Right cardiac atrium (tissue), 5 donors: ENCODE measurements around the gene CD38. TPM values are rescaled to one million over a fixed set of nuclear protein-coding genes. Genes with fewer than 3 reads are reported as not detected.
A peak's percentile ranks its signal among the peaks of the same experiment; 100 is the strongest.

Experiments used
- ATAC-seq, 2 donors: fragments of 200-7000 bp; cut with Tn5 transposase; one replicate each; pipeline versions ENCODE4 v1.8.0 to v1.9.1; 2020; ENCODE audit warnings: moderate library complexity in 2 of 2, mild to moderate bottlenecking in 1 of 2
- DNase-seq, 3 donors: peaks; one replicate each; pipeline ENCODE4 v3.0.0-alpha.2; 2020
- H3K27ac ChIP-seq: one replicate; pipeline ENCODE4 v1.5.1; 2013; ENCODE audit warnings: mild to moderate bottlenecking, low read length, control low read depth, moderate library complexity
- H3K27me3 ChIP-seq: one replicate; pipeline ENCODE4 v1.6.1; 2013; ENCODE audit not compliant: control insufficient read depth, insufficient read depth
- H3K4me1 ChIP-seq: one replicate; pipeline ENCODE4 v1.6.1; 2013; ENCODE audit warnings: low read length; ENCODE audit not compliant: control insufficient read depth, insufficient read depth
- H3K4me3 ChIP-seq: one replicate; pipeline ENCODE4 v1.5.1; 2013; ENCODE audit warnings: low read length, control low read depth
- H3K9me3 ChIP-seq: one replicate; pipeline ENCODE4 v1.6.1; 2013; ENCODE audit warnings: low read length; ENCODE audit not compliant: control insufficient read depth
- WGBS: extraction: QIAGEN DNeasy Blood & Tissue Kit; methylation state at CpG from one replicate; pipeline ENCODE4 v1.1.7; 2013; 5-methylcytosine and 5-hydroxymethylcytosine counted together
- intact Hi-C, 4 donors: fragments of 100-400 bp; cut with DNase I; formaldehyde crosslinking; loops; one replicate each; pipeline versions ENCODE4 v1.11.0 to v1.14.0; 2022 to 2023
- polyA plus RNA-seq: library from polyadenylated mRNA; stranded (reverse); fragments of 200-250 nt; gene quantifications from one replicate; pipeline ENCODE4 v1.2.3, GENCODE V29; 2013
- total RNA-seq, 4 donors: library from RNA; stranded (reverse); fragmentation: NEBNext Ultra II Directional; extraction: Animal tissue kit (Norgen Biotek cat#: 25700); gene quantifications; one replicate each; pipeline ENCODE4 v1.2.1, GENCODE V29; 2021
- donor health status: healthy with polysubstance abuse.
- donor health status: DM: no; HTN: yes; CAD: no.
- donor health status: DM: no; HTN: no; CAD: no.
- donor health status: DM: no; HTN: yes; CAD: no; lungs with severe emphysema.
- donor health status: DM: yes; HTN: yes; CAD: no.

The CD38 gene
- total and polyA plus RNA-seq, 5 donors = 3.2 to 10.3 (median 3.7) TPM

- ATAC-seq = no peak
- Histone ChIP-seq H3K4me3 (no peak overlapping the region), H3K27me3 (no peaks in the 10 kb centered on the region), H3K9me3 (no peaks in the 10 kb centered on the region), H3K4me1 (peaks cover 4% of the 10 kb centered on the region), H3K27ac (no peak overlapping the region)
- DNase-seq = no peak
- intact Hi-C loops = no loop called here
- 78% methylated on average over 4 of the region's 4 CpGs for WGBS
These were observed 93.0 kb downstream of the CD38 start for GRCh38 chr4:15870921-15871664.

GRCh38 chr4:15873117-15873516, 95.0 kb downstream of the CD38 start:
- ATAC-seq (peak; percentile 45 to 64), DNase-seq (peak in 2 of 3 donors; percentile 26 to 54)
- 79% methylated on average over 6 of the region's 6 CpGs for WGBS
- H3K9me3 ChIP-seq = no peaks in the 10 kb centered on the region
- intact Hi-C loops = no loop called here
- H3K4me1 ChIP-seq = peaks cover 4% of the 10 kb centered on the region
- peak overlapping the region; percentile 30 for H3K27ac ChIP-seq
- H3K4me3 ChIP-seq = no peak overlapping the region
- H3K27me3 ChIP-seq = no peaks in the 10 kb centered on the region

- Histone ChIP-seq H3K9me3 (no peaks in the 10 kb centered on the region), H3K27me3 (no peaks in the 10 kb centered on the region), H3K27ac (no peak overlapping the region), H3K4me3 (no peak overlapping the region), H3K4me1 (peaks cover 4% of the 10 kb centered on the region)
- DNase-seq (no peak), ATAC-seq (no peak)
- 67% methylated on average over 4 of the region's 4 CpGs for WGBS
- intact Hi-C loops = loop anchor here in 1 of 4 donors (5.0 kb wide), 1 partner anchor 128 kb away; no protein-coding TSS in a partner anchor
These were observed 96.5 kb downstream of the CD38 start for GRCh38 chr4:15874671-15875070.

- Histone ChIP-seq H3K27ac (no peak overlapping the region), H3K4me3 (no peak overlapping the region), H3K9me3 (no peaks in the 10 kb centered on the region), H3K27me3 (no peaks in the 10 kb centered on the region), H3K4me1 (peaks cover 4% of the 10 kb centered on the region)
- DNase-seq = no peak
- 72% methylated on average over 5 of the region's 5 CpGs for WGBS
- intact Hi-C loops = loop anchor here in 1 of 4 donors (5.0 kb wide), 1 partner anchor 126 kb away; no protein-coding TSS in a partner anchor
- ATAC-seq = no peak
These were observed 97.7 kb downstream of the CD38 start for GRCh38 chr4:15875663-15876460.

- 92% methylated on average over 3 of the region's 3 CpGs for WGBS
- peaks cover 2% of the 10 kb centered on the region for H3K4me1 ChIP-seq
- no peak overlapping the region for H3K27ac ChIP-seq
- H3K27me3 ChIP-seq = no peaks in the 10 kb centered on the region
- H3K9me3 ChIP-seq = no peaks in the 10 kb centered on the region
- no peak for ATAC-seq
- intact Hi-C loops = loop anchor here in 1 of 4 donors (5.0 kb wide), 1 partner anchor 124 kb away; no protein-coding TSS in a partner anchor
- no peak for DNase-seq
- H3K4me3 ChIP-seq = no peak overlapping the region
These were observed 99.9 kb downstream of the CD38 start for GRCh38 chr4:15878011-15878410.

GRCh38 chr4:15881820-15882219, 103.7 kb downstream of the CD38 start:
- Histone ChIP-seq H3K27me3 (no peaks in the 10 kb centered on the region), H3K27ac (no peak overlapping the region), H3K4me1 (no peaks in the 10 kb centered on the region), H3K9me3 (no peaks in the 10 kb centered on the region), H3K4me3 (no peak overlapping the region)
- WGBS = 48% methylated on average over 3 of the region's 3 CpGs
- intact Hi-C loops = loop anchor here (2.0 to 10.0 kb wide), 4 partner anchors 73 to 120 kb away; no protein-coding TSS in a partner anchor
- no peak for DNase-seq
- ATAC-seq = no peak

GRCh38 chr4:15882675-15883086, 104.6 kb downstream of the CD38 start:
- peak in 2 of 3 donors; percentile 40 to 55 for DNase-seq
- WGBS = 79% methylated on average over 1 of the region's 1 CpG
- no peaks in the 10 kb centered on the region for H3K27me3 ChIP-seq

GRCh38 chr4:15883610-15884243, 105.6 kb downstream of the CD38 start:
- DNase-seq (no peak), ATAC-seq (no peak)
- WGBS = 82% methylated on average over 4 of the region's 4 CpGs
- Histone ChIP-seq H3K27ac (no peak overlapping the region), H3K9me3 (no peaks in the 10 kb centered on the region), H3K27me3 (no peaks in the 10 kb centered on the region), H3K4me3 (no peak overlapping the region), H3K4me1 (no peaks in the 10 kb centered on the region)
- intact Hi-C loops = loop anchor here in 3 of 4 donors (5.0 to 10.0 kb wide), 3 partner anchors 71 to 119 kb away; no protein-coding TSS in a partner anchor

More at GRCh38 chr4:15882675-15883086, 104.6 kb downstream of the CD38 start:
- no peak overlapping the region for H3K4me3 ChIP-seq
- no peaks in the 10 kb centered on the region for H3K9me3 ChIP-seq
- ATAC-seq = peak; percentile 86 to 87
- intact Hi-C loops = loop anchor here in 3 of 4 donors (5.0 to 10.0 kb wide), 3 partner anchors 72 to 120 kb away; no protein-coding TSS in a partner anchor
- no peak overlapping the region for H3K27ac ChIP-seq
- no peaks in the 10 kb centered on the region for H3K4me1 ChIP-seq

- WGBS = 71% methylated on average over 3 of the region's 3 CpGs
- Histone ChIP-seq H3K9me3 (no peaks in the 10 kb centered on the region), H3K27me3 (no peaks in the 10 kb centered on the region), H3K4me3 (no peak overlapping the region), H3K27ac (no peak overlapping the region), H3K4me1 (no peaks in the 10 kb centered on the region)
- intact Hi-C loops = loop anchor here in 3 of 4 donors (5.0 to 10.0 kb wide), 3 partner anchors 70 to 118 kb away; no protein-coding TSS in a partner anchor
- DNase-seq = no peak
- no peak for ATAC-seq
These were observed 106.5 kb downstream of the CD38 start for GRCh38 chr4:15884666-15885065.

GRCh38 chr4:15885422-15885821, 107.3 kb downstream of the CD38 start:
- Histone ChIP-seq H3K9me3 (no peaks in the 10 kb centered on the region), H3K27ac (no peak overlapping the region), H3K4me1 (no peaks in the 10 kb centered on the region), H3K27me3 (no peaks in the 10 kb centered on the region), H3K4me3 (no peak overlapping the region)
- intact Hi-C loops = loop anchor here in 1 of 4 donors (10.0 kb wide), 1 partner anchor 69 kb away; no protein-coding TSS in a partner anchor
- DNase-seq = no peak
- ATAC-seq = no peak
- 87% methylated on average over 7 of the region's 7 CpGs for WGBS
